Transverse colon (tissue), 4 donors: ENCODE data around the gene PAFAH2.

Source experiments
- CTCF ChIP-seq, 5 experiments: fragments of 200-600 bp in 3 of 5; fragments of 450-650 bp in 2 of 5; sonication (generic) in 3 of 5; IDR thresholded peaks; 1 replicate in 2 of 5; 2 replicates in 3 of 5; pipeline ENCODE4 v1.5.1; 2016 to 2017; ENCODE audit warnings: antibody characterized with exemption in 5 of 5, inconsistent platforms in 3 of 5, mild to moderate bottlenecking in 2 of 5, moderate library complexity in 1 of 5
- EP300 ChIP-seq: sonication (generic); formaldehyde crosslinking; IDR thresholded peaks from one replicate; pipeline ENCODE4 v1.6.1; 2017; ENCODE audit warnings: antibody characterized with exemption, low read depth
- POLR2A ChIP-seq: fragments of 450-650 bp; IDR thresholded peaks from one replicate; pipeline ENCODE4 v1.6.1; 2016; ENCODE audit warnings: antibody characterized with exemption, mild to moderate bottlenecking, moderate library complexity
- POLR2AphosphoS5 ChIP-seq, 3 donors: sonication (generic); formaldehyde crosslinking; IDR thresholded peaks; one replicate each; pipeline ENCODE4 v1.6.1; 2016; ENCODE audit warnings: antibody characterized with exemption in 3 of 3

GRCh38 chr1:26031611-26032220 is 33.9 kb upstream of the PAFAH2 start:
- TF ChIP-seq CTCF (IDR thresholded peaks at IDR 0.05) (no peak), POLR2A (no peak), POLR2AphosphoS5 (IDR thresholded peaks at IDR 0.05) (no peak), EP300 (no peak)
